Activated naive CD8-positive, alpha-beta T cell (primary cell): ENCODE measurements around the gene GIPC1.
"Not testable (repeated sequence)": the region's sequence is repeated elsewhere in the genome, so short reads cannot be mapped to it uniquely, and the experiment has no call there.

ENCODE experiments used
- H3K27ac Mint-ChIP-seq: one replicate; pipeline ENCODE4 v1.8.0; 2021; ENCODE audit warnings: mixed read lengths
- H3K27me3 Mint-ChIP-seq: one replicate; pipeline ENCODE4 v1.8.0; 2021; ENCODE audit warnings: mixed read lengths
- H3K36me3 Mint-ChIP-seq: one replicate; pipeline ENCODE4 v1.8.0; 2021; ENCODE audit warnings: mixed read lengths
- H3K4me1 Mint-ChIP-seq: one replicate; pipeline ENCODE4 v1.8.0; 2021; ENCODE audit warnings: low read depth, mixed read lengths
- H3K4me3 Mint-ChIP-seq: one replicate; pipeline ENCODE4 v1.8.0; 2021; ENCODE audit warnings: mild to moderate bottlenecking, mixed read lengths
- H3K9me3 Mint-ChIP-seq: one replicate; pipeline ENCODE4 v1.8.0; 2021; ENCODE audit warnings: low read depth, mixed read lengths

Gene GIPC1

GRCh38 chr19:14511229-14511593 lies 15.3 kb upstream of the GIPC1 start:
- Mint-ChIP-seq H3K4me3 (no peak overlapping the region), H3K27ac (peak overlapping the region; percentile 23), H3K27me3 (no peaks in the 10 kb centered on the region), H3K9me3 (no peaks in the 10 kb centered on the region), H3K36me3 (peaks cover 12% of the 10 kb centered on the region), H3K4me1 (peaks cover 66% of the 10 kb centered on the region)

GRCh38 chr19:14510311-14511228 lies 14.6 kb upstream of the GIPC1 start:
- Mint-ChIP-seq H3K36me3 (peaks cover 8% of the 10 kb centered on the region), H3K9me3 (no peaks in the 10 kb centered on the region), H3K4me1 (peaks cover 66% of the 10 kb centered on the region), H3K27me3 (no peaks in the 10 kb centered on the region), H3K27ac (peak overlapping the region; percentile 23), H3K4me3 (no peak overlapping the region)

GRCh38 chr19:14507704-14508542 lies 12.0 kb upstream of the GIPC1 start:
- Mint-ChIP-seq H3K27ac (peak overlapping the region; percentile 84), H3K36me3 (no peaks in the 10 kb centered on the region), H3K9me3 (no peaks in the 10 kb centered on the region), H3K4me3 (peak overlapping the region; percentile 65), H3K27me3 (no peaks in the 10 kb centered on the region), H3K4me1 (peaks cover 67% of the 10 kb centered on the region)

GRCh38 chr19:14505488-14506239 lies 9.7 kb upstream of the GIPC1 start:
- no peaks in the 10 kb centered on the region for H3K27me3 Mint-ChIP-seq
- no peaks in the 10 kb centered on the region for H3K36me3 Mint-ChIP-seq
- no peaks in the 10 kb centered on the region for H3K9me3 Mint-ChIP-seq
- H3K27ac Mint-ChIP-seq = peak overlapping the region; percentile 83
- H3K4me3 Mint-ChIP-seq = peak overlapping the region; percentile 58
- peaks cover 60% of the 10 kb centered on the region for H3K4me1 Mint-ChIP-seq

GRCh38 chr19:14504575-14504974 lies 8.6 kb upstream of the GIPC1 start:
- not testable (repeated sequence) for H3K27ac Mint-ChIP-seq, H3K9me3 Mint-ChIP-seq, H3K4me3 Mint-ChIP-seq, H3K36me3 Mint-ChIP-seq, H3K27me3 Mint-ChIP-seq
- peaks cover 55% of the 10 kb centered on the region for H3K4me1 Mint-ChIP-seq

- no peak overlapping the region for H3K4me3 Mint-ChIP-seq
- H3K27ac Mint-ChIP-seq = no peak overlapping the region
- no peaks in the 10 kb centered on the region for H3K9me3 Mint-ChIP-seq
- peaks cover 46% of the 10 kb centered on the region for H3K4me1 Mint-ChIP-seq
- H3K36me3 Mint-ChIP-seq = no peaks in the 10 kb centered on the region
- no peaks in the 10 kb centered on the region for H3K27me3 Mint-ChIP-seq
These were observed 7.4 kb upstream of the GIPC1 start for GRCh38 chr19:14503285-14503684.

GRCh38 chr19:14502334-14503092 lies 6.6 kb upstream of the GIPC1 start:
- Mint-ChIP-seq H3K27ac (no peak overlapping the region), H3K36me3 (no peaks in the 10 kb centered on the region), H3K4me3 (no peak overlapping the region), H3K9me3 (no peaks in the 10 kb centered on the region), H3K27me3 (no peaks in the 10 kb centered on the region), H3K4me1 (peaks cover 39% of the 10 kb centered on the region)

GRCh38 chr19:14497228-14497921 lies 1.4 kb upstream of the GIPC1 start:
- peaks cover 2% of the 10 kb centered on the region for H3K36me3 Mint-ChIP-seq
- H3K27me3 Mint-ChIP-seq = no peaks in the 10 kb centered on the region
- peak overlapping the region; percentile 84 for H3K4me3 Mint-ChIP-seq
- H3K9me3 Mint-ChIP-seq = no peaks in the 10 kb centered on the region
- H3K4me1 Mint-ChIP-seq = peaks cover 22% of the 10 kb centered on the region
- peak overlapping the region; percentile 90 for H3K27ac Mint-ChIP-seq

GRCh38 chr19:14496834-14497227 lies 904 bp upstream of the GIPC1 start:
- Mint-ChIP-seq H3K27me3 (no peaks in the 10 kb centered on the region), H3K9me3 (no peaks in the 10 kb centered on the region), H3K4me1 (peaks cover 21% of the 10 kb centered on the region), H3K36me3 (peaks cover 2% of the 10 kb centered on the region), H3K4me3 (peak overlapping the region; percentile 84), H3K27ac (peak overlapping the region; percentile 90)

GRCh38 chr19:14495672-14496028 lies 277 bp downstream of the GIPC1 start:
- Mint-ChIP-seq H3K4me3 (peak overlapping the region; percentile 86), H3K4me1 (peaks cover 21% of the 10 kb centered on the region), H3K36me3 (peaks cover 2% of the 10 kb centered on the region), H3K27ac (peak overlapping the region; percentile 82), H3K9me3 (no peaks in the 10 kb centered on the region), H3K27me3 (no peaks in the 10 kb centered on the region)

GRCh38 chr19:14494910-14495671 lies 836 bp downstream of the GIPC1 start:
- Mint-ChIP-seq H3K36me3 (peaks cover 2% of the 10 kb centered on the region), H3K27me3 (no peaks in the 10 kb centered on the region), H3K4me3 (peak overlapping the region; percentile 86), H3K27ac (peak overlapping the region; percentile 82), H3K4me1 (peaks cover 21% of the 10 kb centered on the region), H3K9me3 (no peaks in the 10 kb centered on the region)

- Mint-ChIP-seq H3K36me3 (peaks cover 7% of the 10 kb centered on the region), H3K4me1 (peaks cover 21% of the 10 kb centered on the region), H3K27me3 (no peaks in the 10 kb centered on the region), H3K27ac (peak overlapping the region; percentile 61), H3K9me3 (no peaks in the 10 kb centered on the region), H3K4me3 (peak overlapping the region; percentile 75)
These were observed 1.5 kb downstream of the GIPC1 start for GRCh38 chr19:14494411-14494810.

GRCh38 chr19:14492756-14493337 lies 3.1 kb downstream of the GIPC1 start:
- Mint-ChIP-seq H3K27ac (no peak overlapping the region), H3K9me3 (no peaks in the 10 kb centered on the region), H3K27me3 (no peaks in the 10 kb centered on the region), H3K4me3 (no peak overlapping the region), H3K36me3 (peaks cover 10% of the 10 kb centered on the region), H3K4me1 (peaks cover 21% of the 10 kb centered on the region)
